C1 segment of cervical spinal cord (tissue), 14 donors: ENCODE results near the gene SMAD3.

Source experiments
- DNase-seq, 14 donors: peaks; one replicate each; lab custom pipeline; 2025; lab: John Stamatoyannopoulos, UW

SMAD3 gene

GRCh38 chr15:67230504-67230903, 165.1 kb downstream of the SMAD3 start:
- no peak for DNase-seq

GRCh38 chr15:67232591-67232990, 167.2 kb downstream of the SMAD3 start:
- DNase-seq, result no peak

GRCh38 chr15:67240235-67241131, 175.1 kb downstream of the SMAD3 start:
- DNase-seq, result no peak

DNA sequence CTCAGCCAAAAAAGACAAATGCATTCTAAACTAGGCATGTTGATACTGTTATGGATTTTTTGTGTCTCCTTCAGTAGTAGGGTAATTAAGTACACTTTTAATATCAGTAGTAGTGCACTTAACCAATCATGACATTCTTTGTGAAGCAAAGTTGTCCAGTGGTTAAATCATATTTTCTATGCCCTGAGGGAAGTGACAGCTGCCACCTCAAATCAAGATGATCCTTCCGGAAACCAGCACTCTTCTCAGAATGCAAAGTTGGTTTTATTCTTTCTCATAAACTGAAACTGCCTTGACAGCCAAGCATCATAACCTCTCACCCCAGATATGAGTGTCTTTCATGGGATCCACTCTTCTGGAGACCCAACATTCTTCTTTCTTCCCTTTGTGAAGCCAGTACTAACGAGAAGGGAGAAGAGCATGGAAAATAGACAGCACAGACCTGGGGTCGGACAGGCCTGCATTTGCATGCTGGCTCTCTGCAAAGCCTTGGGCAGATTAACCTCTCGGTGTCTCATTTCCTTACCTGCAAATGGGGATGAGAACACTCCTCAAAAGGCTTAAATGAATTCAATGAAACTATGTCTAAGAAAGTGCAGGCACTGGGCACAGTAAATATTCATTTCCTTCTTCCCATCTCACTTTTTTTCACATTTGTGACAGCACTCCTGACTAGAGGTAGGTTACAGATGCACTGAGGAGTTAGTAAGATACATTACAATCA, 175.9 kb downstream of the SMAD3 start:
- no peak for DNase-seq

DNA sequence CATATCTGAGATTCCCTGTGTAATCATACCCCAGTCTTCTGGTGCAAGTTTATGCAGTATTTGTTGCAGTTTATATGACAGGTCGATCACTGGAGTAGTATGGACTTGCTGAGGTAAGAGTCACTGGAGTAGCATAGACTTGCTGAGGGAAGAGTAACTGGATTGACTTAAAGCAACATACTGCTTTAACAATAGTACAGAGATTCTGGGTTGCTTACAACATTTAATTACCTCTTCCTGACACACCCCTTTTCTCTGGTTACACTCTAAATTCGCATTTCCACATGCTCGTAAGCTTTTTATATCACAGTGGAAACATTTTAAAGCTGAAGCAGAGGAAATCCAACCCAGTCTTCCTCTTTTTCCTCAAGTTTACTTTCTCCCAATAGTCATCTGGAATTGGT, 177.3 kb downstream of the SMAD3 start:
- DNase-seq, result no peak
